ENCODE measurements around the gene HIGD1A. TPM values are rescaled to one million over a fixed set of nuclear protein-coding genes. Genes with fewer than 3 reads are reported as not detected.
"Not testable (repeated sequence)": the region's sequence is repeated elsewhere in the genome, so short reads cannot be mapped to it uniquely, and the experiment has no call there.

Gene HIGD1A
- total RNA-seq, 4 donors from 2014 or later: 142 to 195 (median 179) TPM

GRCh38 chr3:42819351-42819965 lies 15.2 kb upstream of the HIGD1A start:
- DNase-seq (ENCODE audit: low spot score) (no peak), ATAC-seq (ENCODE audit: low FRiP score) (no peak)
- no peak for TF ChIP-seq CTCF (IDR thresholded peaks at IDR 0.05)

- ATAC-seq (ENCODE audit: low FRiP score) (no peak), DNase-seq (ENCODE audit: low spot score) (no peak)
- no peak for TF ChIP-seq CTCF (IDR thresholded peaks at IDR 0.05)
Measured at GRCh38 chr3:42815826-42816225, 11.5 kb upstream of the HIGD1A start.

- ATAC-seq (ENCODE audit: low FRiP score): no peak
- DNase-seq (ENCODE audit: low spot score): no peak
- TF ChIP-seq CTCF (IDR thresholded peaks at IDR 0.05): no peak
Measured at GRCh38 chr3:42814914-42815507, 10.7 kb upstream of the HIGD1A start.

GRCh38 chr3:42814246-42814645 lies 10.0 kb upstream of the HIGD1A start:
- DNase-seq (ENCODE audit: low spot score): no peak
- no peak for TF ChIP-seq CTCF (IDR thresholded peaks at IDR 0.05)
- ATAC-seq (ENCODE audit: low FRiP score): no peak

GRCh38 chr3:42811118-42811883 lies 7.0 kb upstream of the HIGD1A start:
- DNase-seq (ENCODE audit: low spot score); ATAC-seq (ENCODE audit: low FRiP score): not testable (repeated sequence)

GRCh38 chr3:42810706-42811105 lies 6.4 kb upstream of the HIGD1A start:
- not testable (repeated sequence) for DNase-seq (ENCODE audit: low spot score); ATAC-seq (ENCODE audit: low FRiP score)

- DNase-seq (ENCODE audit: low spot score): no peak
- TF ChIP-seq CTCF (IDR thresholded peaks at IDR 0.05): no peak
- ATAC-seq (ENCODE audit: low FRiP score): no peak
Measured at GRCh38 chr3:42809202-42809601, 4.9 kb upstream of the HIGD1A start, which contains the start of gene ACKR2. Gene ACKR2, plus strand, starts transcription at chr3:42809445. Its CDS starts 55,058 bp downstream, at chr3:42864503.

GRCh38 chr3:42807929-42808328 lies 3.6 kb upstream of the HIGD1A start:
- DNase-seq (ENCODE audit: low spot score): no peak
- no peak for TF ChIP-seq CTCF (IDR thresholded peaks at IDR 0.05)
- no peak for ATAC-seq (ENCODE audit: low FRiP score)

All from omental fat pad (tissue), 4 donors.